ENCODE measurements around the gene HMMR.

- TF ChIP-seq, protein P1, sequence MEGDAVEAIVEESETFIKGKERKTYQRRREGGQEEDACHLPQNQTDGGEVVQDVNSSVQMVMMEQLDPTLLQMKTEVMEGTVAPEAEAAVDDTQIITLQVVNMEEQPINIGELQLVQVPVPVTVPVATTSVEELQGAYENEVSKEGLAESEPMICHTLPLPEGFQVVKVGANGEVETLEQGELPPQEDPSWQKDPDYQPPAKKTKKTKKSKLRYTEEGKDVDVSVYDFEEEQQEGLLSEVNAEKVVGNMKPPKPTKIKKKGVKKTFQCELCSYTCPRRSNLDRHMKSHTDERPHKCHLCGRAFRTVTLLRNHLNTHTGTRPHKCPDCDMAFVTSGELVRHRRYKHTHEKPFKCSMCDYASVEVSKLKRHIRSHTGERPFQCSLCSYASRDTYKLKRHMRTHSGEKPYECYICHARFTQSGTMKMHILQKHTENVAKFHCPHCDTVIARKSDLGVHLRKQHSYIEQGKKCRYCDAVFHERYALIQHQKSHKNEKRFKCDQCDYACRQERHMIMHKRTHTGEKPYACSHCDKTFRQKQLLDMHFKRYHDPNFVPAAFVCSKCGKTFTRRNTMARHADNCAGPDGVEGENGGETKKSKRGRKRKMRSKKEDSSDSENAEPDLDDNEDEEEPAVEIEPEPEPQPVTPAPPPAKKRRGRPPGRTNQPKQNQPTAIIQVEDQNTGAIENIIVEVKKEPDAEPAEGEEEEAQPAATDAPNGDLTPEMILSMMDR (IDR thresholded peaks at IDR 0.05) = no peak
- TF ChIP-seq POLR2A (IDR thresholded peaks at IDR 0.05) = no peak
Measured at GRCh38 chr5:163432544-163432943, 27.9 kb upstream of the HMMR start.

Data from sigmoid colon (tissue), 3 donors.